Right lobe of liver (tissue), 6 donors: Measurements from ENCODE around the gene IL17RA. TPM values are rescaled to one million over a fixed set of nuclear protein-coding genes. Genes with fewer than 3 reads are reported as not detected.
A peak's percentile ranks its signal among the peaks of the same experiment; 100 is the strongest.
"Not testable (repeated sequence)": the region's sequence is repeated elsewhere in the genome, so short reads cannot be mapped to it uniquely, and the experiment has no call there.

Source experiments
- ATAC-seq, 4 donors: fragments of 200-7000 bp; cut with Tn5 transposase; one replicate each; pipeline ENCODE4 v1.9.1; 2020; ENCODE audit warnings: mild to moderate bottlenecking in 4 of 4, moderate library complexity in 4 of 4
- DNase-seq, 3 donors: peaks; one replicate each; pipeline ENCODE4 v3.0.0-alpha.2; 2020
- H3K27ac ChIP-seq, 3 donors: fragments of 200-600 bp; one replicate each; pipeline ENCODE4 v1.8.0; 2022
- H3K27me3 ChIP-seq, 2 donors: fragments of 200-600 bp; one replicate each; pipeline ENCODE4 v1.8.0; 2022
- H3K36me3 ChIP-seq, 4 donors: fragments of 200-600 bp; sonication (generic) in 1 of 4; one replicate each; pipeline versions ENCODE4 v1.5.1 to v1.8.0; 2017 to 2022; ENCODE audit warnings: control low read depth in 1 of 4
- H3K4me1 ChIP-seq, 4 donors: fragments of 200-600 bp; sonication (generic) in 1 of 4; one replicate each; pipeline versions ENCODE4 v1.5.1 to v1.8.0; 2017 to 2022; ENCODE audit warnings: control low read depth in 1 of 4
- H3K4me3 ChIP-seq, 3 donors: fragments of 200-600 bp; one replicate each; pipeline ENCODE4 v1.8.0; 2022
- H3K9me3 ChIP-seq, 4 donors: fragments of 200-600 bp; sonication (generic) in 1 of 4; one replicate each; pipeline versions ENCODE4 v1.5.1 to v1.8.0; 2017 to 2022; ENCODE audit warnings: control low read depth in 1 of 4
- CTCF ChIP-seq, 4 donors: fragments of 200-600 bp in 3 of 4; fragments of 450-650 bp in 1 of 4; IDR thresholded peaks; one replicate each; pipeline versions ENCODE4 v1.5.1 to v1.8.0; 2016 to 2022; ENCODE audit warnings: antibody characterized with exemption in 4 of 4, mild to moderate bottlenecking in 2 of 4
- POLR2A ChIP-seq: fragments of 450-650 bp; IDR thresholded peaks from one replicate; pipeline ENCODE4 v1.6.1; 2017; ENCODE audit warnings: antibody characterized with exemption, mild to moderate bottlenecking
- WGBS: methylation state at CpG from one replicate; pipeline ENCODE4 v1.1.6; 2018; ENCODE audit warnings: low coverage, low lambda C conversion rate; ENCODE audit not compliant: insufficient coverage; ENCODE audit errors: missing lambda C conversion rate; 5-methylcytosine and 5-hydroxymethylcytosine counted together
- intact Hi-C, 2 donors: fragments of 100-400 bp; cut with DNase I; formaldehyde crosslinking; loops; one replicate each; pipeline versions ENCODE4 v1.11.2 to v1.14.1; 2022
- total RNA-seq, 6 experiments: library from RNA; depleted of rRNA in 2 of 6; stranded (reverse); fragments of >200 nt in 2 of 6; fragmentation: NEBNext Ultra II Directional in 3 of 6; extraction: Animal tissue kit (Norgen Biotek cat#: 25700) in 3 of 6; gene quantifications; one replicate each; pipeline versions ENCODE4 v1.1.0 to v1.2.4, GENCODE V29; 2016 to 2023
- donor health status: DM: no; HTN: yes; CAD: no.
- donor health status: DM: no; HTN: no; CAD: no.
- donor health status: DM: no; HTN: no; CAD: no.
- donor health status: DM: no; HTN: yes; CAD: no.
- donor health status: DM: no; HTN: yes; CAD: no.

Gene IL17RA
- total RNA-seq, 6 experiments from 2014 or later, result 7.1 to 13.6 (median 9.6) TPM

DNA sequence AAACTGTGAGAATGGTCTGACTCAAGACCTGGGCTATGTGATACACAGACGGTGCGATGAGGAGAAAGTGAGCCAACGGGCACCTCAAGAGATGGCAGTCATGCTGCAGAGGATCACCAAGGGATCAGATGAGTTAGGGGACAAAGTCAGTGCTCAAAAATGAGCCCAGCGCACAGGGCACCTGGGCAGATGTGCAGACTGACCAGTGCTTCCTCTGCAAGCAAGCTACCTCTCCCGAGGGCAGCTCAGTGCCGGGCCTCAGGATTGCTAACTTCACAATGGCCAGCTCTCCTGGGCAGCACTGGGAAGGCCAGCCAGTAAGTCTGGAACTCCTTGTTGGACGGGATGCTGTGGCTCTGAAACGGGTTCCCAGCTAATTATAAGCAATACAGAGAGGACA lies 59.0 kb downstream of the IL17RA start:
- Histone ChIP-seq H3K36me3 (peaks cover 0 to 35% (median 12%) of the 10 kb centered on the region in 4 donors), H3K27ac (no peak overlapping the region), H3K9me3 (no peaks in the 10 kb centered on the region), H3K4me1 (peaks cover 0 to 3% (median 1%) of the 10 kb centered on the region in 4 donors), H3K4me3 (no peak overlapping the region), H3K27me3 (no peaks in the 10 kb centered on the region)
- TF ChIP-seq POLR2A (no peak), CTCF (IDR thresholded peaks at IDR 0.05) (no peak)
- intact Hi-C loops, result no loop called here
- DNase-seq (no peak), ATAC-seq (no peak)
- WGBS, result 85% methylated on average over 3 of the region's 8 CpGs

GRCh38 chr22:17145021-17145680 lies 60.4 kb downstream of the IL17RA start:
- no peak for TF ChIP-seq CTCF (IDR thresholded peaks at IDR 0.05)
- DNase-seq (no peak), ATAC-seq (no peak)
- no peak overlapping the region for H3K27ac ChIP-seq
- intact Hi-C loops, result no loop called here
- no peaks in the 10 kb centered on the region for H3K9me3 ChIP-seq
- H3K36me3 ChIP-seq, result peaks cover 0 to 34% (median 12%) of the 10 kb centered on the region in 4 donors
- H3K27me3 ChIP-seq, result no peaks in the 10 kb centered on the region
- no peak overlapping the region for H3K4me3 ChIP-seq
- H3K4me1 ChIP-seq, result peaks cover 0 to 14% (median 6%) of the 10 kb centered on the region in 4 donors
- no CpG with 5 or more reads among the region's 8 CpGs for WGBS

- H3K27me3 ChIP-seq, H3K9me3 ChIP-seq, intact Hi-C loops, H3K27ac ChIP-seq, H3K4me3 ChIP-seq, DNase-seq, ATAC-seq: not testable (repeated sequence)
- H3K36me3 ChIP-seq, result peaks cover 0 to 15% (median 3%) of the 10 kb centered on the region in 4 donors
- H3K4me1 ChIP-seq, result peaks cover 0 to 35% (median 10%) of the 10 kb centered on the region in 4 donors
- 92% methylated on average over 26 of the region's 30 CpGs for WGBS
Measured at GRCh38 chr22:17147458-17147857, 62.7 kb downstream of the IL17RA start.

- intact Hi-C loops, result no loop called here
- peak in 1 of 4 donors; percentile 10 for ATAC-seq
- Histone ChIP-seq H3K27me3 (no peaks in the 10 kb centered on the region), H3K4me3 (no peak overlapping the region), H3K9me3 (no peaks in the 10 kb centered on the region), H3K4me1 (peaks cover 0 to 36% (median 10%) of the 10 kb centered on the region in 4 donors), H3K27ac (no peak overlapping the region), H3K36me3 (peaks cover 0 to 5% (median 0%) of the 10 kb centered on the region in 4 donors)
- 76% methylated on average over 4 of the region's 9 CpGs for WGBS
- TF ChIP-seq CTCF (IDR thresholded peaks at IDR 0.05) (no peak), POLR2A (no peak)
- no peak for DNase-seq
Measured at GRCh38 chr22:17149076-17149815, 64.4 kb downstream of the IL17RA start.

- WGBS, result 49% methylated on average over 5 of the region's 6 CpGs
- Histone ChIP-seq H3K36me3 (no peaks in the 10 kb centered on the region), H3K4me1 (peaks cover 0 to 39% (median 10%) of the 10 kb centered on the region in 4 donors), H3K9me3 (no peaks in the 10 kb centered on the region), H3K27ac (no peak overlapping the region), H3K27me3 (no peaks in the 10 kb centered on the region), H3K4me3 (no peak overlapping the region)
- TF ChIP-seq CTCF (IDR thresholded peaks at IDR 0.05), result no peak
- TF ChIP-seq POLR2A, result no peak
- ATAC-seq (peak; percentile 37 to 87 (median 60)), DNase-seq (peak in 1 of 3 donors; percentile 62)
- intact Hi-C loops, result no loop called here
Measured at GRCh38 chr22:17152340-17152739, 67.5 kb downstream of the IL17RA start.
